ENCODE results near the gene HDGFL2. TPM values are rescaled to one million over a fixed set of nuclear protein-coding genes. Genes with fewer than 3 reads are reported as not detected.

HDGFL2 gene
- total RNA-seq, 1 donor from 2014 or later: 22.8 TPM

GRCh38 chr19:4496304-4496703 lies 24.2 kb downstream of the HDGFL2 start:
- DNase-seq (ENCODE audit: low spot score): no peak

- no peak for DNase-seq (ENCODE audit: low spot score)
These were observed 25.8 kb downstream of the HDGFL2 start for GRCh38 chr19:4497770-4498389.

DNA sequence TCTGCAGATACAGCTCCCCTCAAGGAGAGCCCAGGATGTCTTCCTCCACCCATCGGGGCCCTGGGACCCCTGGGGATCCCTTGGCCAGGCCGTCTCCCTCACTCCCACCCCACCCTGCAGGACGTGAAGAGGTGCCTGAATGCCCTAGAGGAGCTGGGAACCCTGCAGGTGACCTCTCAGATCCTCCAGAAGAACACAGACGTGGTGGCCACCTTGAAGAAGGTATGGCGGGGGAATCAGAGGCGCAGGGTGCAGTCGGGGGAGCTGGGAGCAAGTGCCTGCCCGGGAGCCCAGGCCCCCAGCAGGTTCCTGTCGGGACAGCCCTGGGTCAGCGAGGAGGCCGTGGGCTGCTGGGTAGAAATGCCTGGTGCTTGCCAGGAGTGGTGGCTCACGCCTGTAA lies 26.6 kb downstream of the HDGFL2 start:
- no peak for DNase-seq (ENCODE audit: low spot score)

DNA sequence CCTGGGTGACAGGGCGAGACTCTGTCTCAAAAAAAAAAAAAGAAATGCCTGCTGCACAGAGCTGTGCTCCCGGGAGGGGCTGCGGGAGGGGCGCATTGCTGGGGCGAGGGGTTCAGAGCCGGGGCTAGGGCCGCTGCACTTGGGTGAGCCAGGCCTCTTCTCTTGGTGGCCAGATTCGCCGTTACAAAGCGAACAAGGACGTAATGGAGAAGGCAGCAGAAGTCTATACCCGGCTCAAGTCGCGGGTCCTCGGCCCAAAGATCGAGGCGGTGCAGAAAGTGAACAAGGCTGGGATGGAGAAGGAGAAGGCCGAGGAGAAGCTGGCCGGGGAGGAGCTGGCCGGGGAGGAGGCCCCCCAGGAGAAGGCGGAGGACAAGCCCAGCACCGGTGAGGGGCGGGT lies 27.2 kb downstream of the HDGFL2 start:
- no peak for DNase-seq (ENCODE audit: low spot score)

DNA sequence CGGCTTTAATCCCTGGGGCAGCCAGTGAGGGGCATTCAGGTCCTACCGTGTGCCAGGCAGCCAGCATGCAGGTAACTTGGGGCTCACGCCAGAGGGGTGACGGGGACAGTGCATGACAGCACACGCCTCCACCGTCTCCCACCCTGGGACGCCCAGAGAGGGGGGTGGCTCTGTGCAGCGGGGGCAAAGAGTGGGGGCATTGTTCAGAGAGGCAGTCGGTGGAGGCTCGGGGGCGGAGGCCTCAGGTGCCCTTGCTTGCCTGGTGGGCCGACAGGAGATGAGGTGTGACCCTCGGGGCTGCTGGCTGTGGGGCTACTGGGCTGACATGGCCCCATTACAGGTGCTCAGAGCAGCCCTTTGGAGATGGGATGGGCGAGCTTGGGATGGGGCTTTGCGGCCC lies 27.8 kb downstream of the HDGFL2 start:
- DNase-seq (ENCODE audit: low spot score): no peak

GRCh38 chr19:4500841-4501591 lies 28.9 kb downstream of the HDGFL2 start:
- DNase-seq (ENCODE audit: low spot score): no peak

GRCh38 chr19:4501691-4502090 lies 29.6 kb downstream of the HDGFL2 start:
- DNase-seq (ENCODE audit: low spot score): no peak

- DNase-seq (ENCODE audit: low spot score): no peak
These were observed 30.4 kb downstream of the HDGFL2 start for GRCh38 chr19:4502282-4503131.

DNA sequence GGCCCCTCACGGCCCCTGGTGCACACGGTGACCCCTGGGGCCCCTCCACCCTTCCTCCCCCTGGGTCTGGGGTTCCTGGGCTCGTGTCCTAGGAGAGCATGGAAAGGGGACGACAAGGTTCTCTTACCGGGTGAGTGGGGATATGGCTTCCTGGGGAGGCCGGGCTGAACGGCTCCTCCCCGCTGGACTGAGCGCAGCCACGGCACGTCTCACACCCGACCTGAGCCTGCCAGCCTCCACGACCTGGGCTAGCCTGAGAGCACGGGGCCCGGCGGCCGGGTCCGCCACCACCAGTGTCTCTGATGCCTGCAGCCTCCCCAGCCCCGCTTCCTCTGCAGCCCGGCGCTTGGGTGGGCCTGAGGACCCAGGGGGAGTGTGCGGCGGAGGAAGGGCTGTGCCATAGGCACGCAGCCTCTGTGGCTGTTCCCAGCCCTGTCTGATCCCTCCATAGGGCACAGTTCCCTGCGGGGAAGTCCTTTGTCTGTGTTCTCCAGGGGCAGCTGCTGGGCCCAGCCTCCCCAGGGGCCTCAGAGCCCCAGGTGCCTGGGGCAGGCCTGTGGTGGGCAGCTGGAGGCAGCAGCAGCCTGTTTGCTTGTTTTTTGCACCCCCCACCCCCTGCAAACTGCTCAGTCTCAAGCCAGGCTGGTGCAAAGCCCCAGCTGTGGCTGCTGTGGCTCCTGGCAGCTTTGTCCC lies 31.2 kb downstream of the HDGFL2 start:
- DNase-seq (ENCODE audit: low spot score): no peak

GRCh38 chr19:4503825-4504170 lies 31.7 kb downstream of the HDGFL2 start:
- DNase-seq (ENCODE audit: low spot score): no peak

- no peak for DNase-seq (ENCODE audit: low spot score)
These were observed 32.2 kb downstream of the HDGFL2 start for GRCh38 chr19:4504297-4504701.

GRCh38 chr19:4504891-4505569 lies 32.9 kb downstream of the HDGFL2 start:
- no peak for DNase-seq (ENCODE audit: low spot score)

DNA sequence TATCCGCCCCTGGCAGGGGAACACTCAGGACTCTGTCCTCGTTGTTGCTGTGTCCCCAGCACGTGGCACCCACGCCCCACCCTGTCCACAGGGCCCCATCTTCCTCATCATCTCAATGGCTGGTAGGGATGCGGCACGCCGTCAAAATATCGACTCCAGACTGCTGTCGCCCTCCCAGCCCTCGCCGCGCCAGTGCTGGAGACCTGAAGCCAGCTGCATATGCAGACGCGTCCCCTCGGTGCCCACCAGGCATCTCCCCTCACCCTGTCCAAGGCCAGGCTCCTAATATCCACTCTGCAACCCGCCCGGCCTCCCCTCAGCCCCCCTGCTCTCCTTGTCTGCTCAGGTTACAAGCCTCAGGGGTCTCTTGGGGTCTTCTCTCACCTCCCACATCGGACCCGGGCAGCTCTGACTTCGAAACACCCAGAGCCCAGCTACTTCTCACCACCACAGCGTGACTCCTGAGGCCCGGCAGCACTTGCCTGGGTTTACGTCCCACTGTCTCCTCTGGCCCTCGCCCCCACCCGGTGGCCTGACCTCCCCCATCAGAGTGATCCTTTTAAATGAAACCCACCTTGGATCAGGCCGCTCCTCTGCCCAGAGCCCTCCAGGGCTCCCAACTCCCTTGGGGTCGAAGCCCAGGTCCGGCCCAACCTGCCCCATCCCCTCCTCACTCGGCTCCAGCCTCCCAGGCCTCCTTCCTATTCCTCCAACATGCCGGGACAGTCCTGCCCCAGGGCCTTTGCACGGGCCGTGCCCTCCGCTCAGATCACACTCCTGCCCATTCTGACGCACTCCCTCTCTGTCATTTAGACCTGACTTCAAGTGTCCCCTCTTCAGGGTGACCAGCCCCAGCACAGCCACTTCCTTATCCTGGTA lies 33.7 kb downstream of the HDGFL2 start:
- DNase-seq (ENCODE audit: low spot score): no peak

- DNase-seq (ENCODE audit: low spot score): no peak
These were observed 34.5 kb downstream of the HDGFL2 start for GRCh38 chr19:4506449-4507149.

GRCh38 chr19:4507150-4507452 lies 35.0 kb downstream of the HDGFL2 start:
- no peak for DNase-seq (ENCODE audit: low spot score)

- no peak for DNase-seq (ENCODE audit: low spot score)
These were observed 35.7 kb downstream of the HDGFL2 start for GRCh38 chr19:4507804-4508203.

GRCh38 chr19:4508698-4509097 lies 36.6 kb downstream of the HDGFL2 start:
- DNase-seq (ENCODE audit: low spot score): no peak

DNA sequence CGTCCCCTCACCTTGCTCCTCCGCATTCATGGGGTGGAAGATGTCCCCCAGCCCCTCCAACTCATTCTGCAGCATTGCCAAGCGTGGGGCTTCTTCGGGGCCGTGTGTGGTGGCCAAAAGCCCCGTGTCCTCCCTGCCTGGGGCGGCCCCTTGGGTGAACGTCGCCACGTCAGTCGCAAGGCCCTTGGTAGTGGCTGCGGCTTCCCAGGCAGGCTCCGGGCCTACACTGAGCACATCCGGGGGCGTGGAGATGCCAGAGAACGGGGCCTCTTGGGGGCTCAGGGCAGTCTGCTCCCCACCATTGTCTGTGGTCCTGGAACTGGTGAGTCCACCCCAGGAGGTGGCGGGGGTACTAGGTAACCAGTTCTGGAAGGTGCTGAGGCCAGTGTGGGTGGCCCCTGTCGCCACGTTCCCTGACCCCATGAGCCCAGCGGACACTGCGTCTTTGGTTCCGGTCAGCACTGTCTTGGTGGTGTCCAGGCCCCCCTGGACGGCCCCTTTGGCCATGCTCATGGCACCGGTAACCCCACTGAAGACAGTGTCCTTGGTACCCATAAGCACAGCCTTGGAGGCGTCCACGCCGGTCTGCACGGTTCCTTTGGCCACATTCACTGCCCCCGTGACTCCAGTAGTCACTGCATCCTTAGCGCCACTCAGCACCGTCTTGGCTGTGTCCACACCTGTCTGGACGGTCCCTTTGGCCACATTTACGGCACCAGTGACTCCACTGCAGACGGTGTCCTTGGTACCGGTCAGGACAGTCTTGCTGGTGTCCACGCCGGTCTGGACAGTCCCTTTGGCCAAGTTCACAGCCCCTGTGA lies 38.5 kb downstream of the HDGFL2 start:
- DNase-seq (ENCODE audit: low spot score): no peak

Data from mesenteric fat pad (tissue), 1 donor.